Raji (cell line): ENCODE data around the gene PTPRS.

Experiments
- POLR2A ChIP-seq: IDR thresholded peaks from 2 replicates; pipeline ENCODE4 v1.6.1; 2011; ENCODE audit warnings: low read depth, low read length, control low read depth; ENCODE audit not compliant: insufficient read depth

The PTPRS gene

GRCh38 chr19:5358173-5358800 is 17.7 kb upstream of the PTPRS start:
- TF ChIP-seq POLR2A = no peak

- no peak for TF ChIP-seq POLR2A
Measured at GRCh38 chr19:5357584-5357983, 17.0 kb upstream of the PTPRS start.

- TF ChIP-seq POLR2A = no peak
Measured at GRCh38 chr19:5356918-5357317, 16.3 kb upstream of the PTPRS start.

GRCh38 chr19:5356428-5356827 is 15.8 kb upstream of the PTPRS start:
- TF ChIP-seq POLR2A = no peak

- no peak for TF ChIP-seq POLR2A
Measured at GRCh38 chr19:5355693-5356092, 15.1 kb upstream of the PTPRS start.

- no peak for TF ChIP-seq POLR2A
Measured at GRCh38 chr19:5355076-5355475, 14.5 kb upstream of the PTPRS start.

GRCh38 chr19:5354403-5354802 is 13.8 kb upstream of the PTPRS start:
- no peak for TF ChIP-seq POLR2A

DNA sequence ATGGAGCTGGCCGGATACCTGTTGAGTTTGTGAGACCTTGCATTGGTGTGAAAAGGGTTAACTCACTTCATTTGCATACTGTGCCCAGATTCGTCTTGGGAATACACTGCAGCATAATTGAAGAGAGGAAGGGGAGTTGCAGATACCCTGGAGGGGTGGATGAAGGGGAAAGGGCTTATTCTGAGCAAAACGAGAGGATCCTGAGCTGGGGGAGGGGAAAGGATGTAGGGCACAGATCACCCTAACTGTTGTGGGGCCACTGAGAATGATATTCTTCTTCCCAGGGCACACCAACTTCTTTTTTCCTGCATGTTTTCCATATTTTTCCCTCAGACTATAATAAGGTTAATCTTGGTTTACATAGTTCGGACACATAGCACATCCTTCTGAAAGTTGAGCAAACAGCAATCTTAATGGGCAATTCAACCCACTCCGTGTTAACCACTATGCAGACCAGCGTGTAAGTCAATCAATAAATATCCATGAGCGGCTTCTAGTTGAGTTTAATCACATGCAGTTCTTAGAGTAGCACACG is 11.7 kb upstream of the PTPRS start:
- TF ChIP-seq POLR2A = no peak

DNA sequence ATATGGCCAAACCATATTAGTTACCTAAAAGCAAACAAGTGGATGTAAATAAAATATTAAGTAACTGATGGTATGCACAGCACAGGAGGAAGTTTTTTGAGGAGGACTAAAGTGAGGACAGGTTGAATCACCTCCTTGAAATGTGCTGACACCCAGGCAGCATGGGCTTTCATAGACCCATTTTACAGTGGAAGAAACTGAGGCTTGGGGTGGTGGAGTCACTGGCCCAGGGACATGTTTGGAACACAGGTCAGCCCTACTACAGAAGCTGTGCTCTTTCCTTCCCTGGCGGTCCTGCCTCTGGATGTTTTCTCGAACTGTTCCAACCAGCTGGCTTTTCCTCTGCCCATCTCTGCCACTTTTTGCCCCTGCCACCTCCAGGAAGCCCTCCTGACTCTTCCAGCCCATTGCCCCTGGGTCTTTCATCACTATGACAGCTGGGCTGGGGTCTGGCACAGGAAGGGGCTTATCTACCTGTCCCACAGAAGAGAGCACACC is 11.2 kb upstream of the PTPRS start:
- TF ChIP-seq POLR2A = no peak

DNA sequence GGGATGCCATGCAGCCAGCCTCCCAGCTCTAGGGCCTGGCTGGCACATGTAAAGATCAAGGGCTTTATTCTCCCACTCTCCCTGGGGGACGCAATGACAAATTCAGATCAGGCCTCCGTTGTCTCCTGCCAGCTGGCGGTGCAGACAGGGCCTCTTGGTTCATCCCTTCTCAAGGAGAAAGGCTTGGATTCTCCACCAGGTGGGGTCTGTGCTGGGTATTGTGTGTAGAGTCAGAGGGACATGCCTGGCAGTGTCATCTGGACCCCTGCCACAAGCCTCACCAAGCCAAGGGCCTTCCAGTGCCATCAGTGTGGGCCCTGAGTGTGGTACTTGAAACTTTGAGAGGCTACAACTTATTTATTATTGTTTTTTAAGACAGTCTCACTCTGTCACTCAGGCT is 8.4 kb upstream of the PTPRS start:
- no peak for TF ChIP-seq POLR2A

GRCh38 chr19:5345895-5346386 is 5.3 kb upstream of the PTPRS start:
- no peak for TF ChIP-seq POLR2A

- TF ChIP-seq POLR2A = no peak
Measured at GRCh38 chr19:5343848-5344247, 3.2 kb upstream of the PTPRS start.

DNA sequence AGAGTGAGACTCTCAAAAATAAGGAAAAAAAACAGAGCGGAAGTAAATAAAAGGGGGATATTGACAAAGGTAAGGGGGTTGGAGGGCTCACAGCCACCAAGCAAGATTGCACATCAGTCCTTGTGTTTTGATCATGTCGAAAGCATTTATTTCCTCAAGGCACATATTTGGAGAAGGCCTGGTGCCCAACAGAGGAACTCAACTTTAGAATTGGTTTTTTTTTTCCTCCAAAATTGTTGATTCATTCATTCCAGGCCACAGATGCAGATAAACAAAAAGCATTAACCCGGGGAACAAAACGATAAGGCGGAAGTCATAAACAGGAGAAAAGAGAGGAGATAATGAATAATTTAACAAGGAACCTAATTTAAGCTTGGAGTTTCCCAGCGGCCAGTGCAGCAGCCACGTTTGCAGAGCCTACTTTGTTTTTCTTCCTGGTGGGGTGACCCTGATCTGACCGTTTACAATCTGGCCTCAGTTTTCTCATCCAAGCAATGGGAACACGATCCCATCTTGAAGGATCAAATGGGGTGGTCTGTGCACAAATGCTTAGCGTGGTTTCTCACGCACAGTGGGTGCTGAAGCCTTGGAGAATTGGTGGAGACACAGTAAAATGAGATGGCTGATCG is 2.1 kb upstream of the PTPRS start:
- TF ChIP-seq POLR2A = no peak

DNA sequence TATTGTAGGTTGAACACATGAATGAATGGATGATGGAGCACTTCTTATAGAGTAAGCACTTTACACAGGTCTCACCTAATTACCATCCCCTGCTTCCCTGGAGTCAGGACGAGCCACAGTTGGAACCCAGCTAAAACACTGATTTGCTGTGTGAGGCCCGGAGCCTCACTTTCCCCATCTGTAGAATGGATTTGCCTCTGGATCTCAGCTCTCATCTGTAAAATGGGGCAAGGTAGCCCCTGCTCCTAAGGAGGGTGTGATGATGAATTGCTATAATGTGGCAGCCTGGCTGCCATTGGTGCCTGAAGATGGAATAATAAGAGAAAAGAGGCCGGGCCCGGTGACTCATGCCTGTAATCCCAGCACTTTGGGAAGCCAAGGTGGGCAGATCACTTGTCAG is 1.4 kb upstream of the PTPRS start:
- TF ChIP-seq POLR2A = no peak

DNA sequence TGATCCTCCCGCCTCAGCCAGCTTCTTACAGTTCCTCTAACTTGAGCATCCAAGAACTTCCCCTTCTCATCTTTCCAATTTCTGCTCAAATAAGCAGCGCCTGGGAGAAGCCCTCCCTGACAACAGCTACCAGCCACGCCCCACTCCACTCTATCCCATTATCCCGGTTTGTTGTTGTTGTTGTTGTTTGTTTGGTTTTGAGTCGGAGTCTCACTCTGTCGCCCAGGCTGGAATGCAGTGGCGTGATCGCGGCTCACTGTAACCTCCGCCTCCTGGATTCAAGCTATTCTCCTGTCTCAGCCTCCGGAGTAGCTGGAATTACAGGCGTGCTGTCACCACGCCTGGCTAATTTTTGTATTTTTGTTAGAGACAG is 822 bp upstream of the PTPRS start:
- no peak for TF ChIP-seq POLR2A

DNA sequence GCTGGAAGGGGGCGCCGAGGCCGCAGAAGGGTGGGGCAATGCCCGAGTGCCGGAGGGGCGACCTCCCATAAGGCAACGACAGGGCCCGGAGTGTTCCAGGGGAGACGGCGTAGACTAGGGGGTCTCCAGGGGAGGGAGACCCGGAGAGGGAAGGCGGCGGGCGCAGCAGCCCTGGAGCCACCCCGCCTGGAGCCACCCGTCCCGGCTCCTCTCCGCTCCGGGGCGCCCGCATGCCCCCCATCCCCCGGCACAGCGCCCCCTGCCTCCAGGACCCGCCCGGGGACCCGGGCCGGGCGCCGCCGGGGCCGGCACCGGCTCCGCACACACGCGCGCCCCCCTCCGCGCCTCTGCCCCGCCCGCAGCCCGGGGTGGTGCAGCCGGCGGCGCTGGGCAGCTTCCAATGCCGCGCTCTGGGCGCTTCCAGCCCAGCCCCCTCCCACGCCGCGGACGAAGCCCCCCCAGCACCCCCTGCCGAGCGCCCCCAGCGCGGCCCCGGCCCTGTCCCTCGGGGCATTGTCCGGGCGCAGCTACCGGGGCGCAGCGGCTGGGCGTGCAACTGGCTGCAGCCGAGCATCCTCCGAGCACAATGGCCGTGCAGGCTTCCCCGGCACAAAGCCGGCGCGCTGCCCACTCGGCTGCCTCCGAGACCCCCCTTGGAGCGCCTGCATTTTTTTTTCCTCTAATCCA is 519 bp downstream of the PTPRS start:
- TF ChIP-seq POLR2A = no peak
